G401 (cell line): ENCODE results near the gene DIP2A. TPM values are rescaled to one million over a fixed set of nuclear protein-coding genes. Genes with fewer than 3 reads are reported as not detected.
A peak's percentile ranks its signal among the peaks of the same experiment; 100 is the strongest.
"Not testable (repeated sequence)": the region's sequence is repeated elsewhere in the genome, so short reads cannot be mapped to it uniquely, and the experiment has no call there.

Experiments
- DNase-seq: peaks from one replicate; pipeline ENCODE4 v3.0.0-alpha.2; 2015; ENCODE audit warnings: low spot score
- in situ Hi-C: cut with HindIII; loops from 2 replicates; pipeline ENCODE4 v1.10.0; 2016; ENCODE audit warnings: low sequenced_read_pairs, mixed read lengths
- total RNA-seq: library from RNA; depleted of rRNA; stranded (reverse); fragments of >200 nt; shearing (Covaris generic); gene quantifications from 2 replicates; pipeline ENCODE4 v1.2.3, GENCODE V29; 2014

The DIP2A gene
- total RNA-seq, 1 experiment from 2014 or later = 32.4 TPM

- no peak for DNase-seq
- in situ Hi-C loops = no loop called here
Observed at GRCh38 chr21:46441961-46442498, 16.7 kb upstream of the DIP2A start.

- no peak for DNase-seq
- in situ Hi-C loops = no loop called here
Observed at GRCh38 chr21:46442938-46443337, 15.8 kb upstream of the DIP2A start.

- DNase-seq = no peak
- in situ Hi-C loops = no loop called here
Observed at GRCh38 chr21:46443910-46444309, 14.8 kb upstream of the DIP2A start.

- DNase-seq = no peak
- in situ Hi-C loops = no loop called here
Observed at GRCh38 chr21:46448108-46448507, 10.6 kb upstream of the DIP2A start.

- in situ Hi-C loops, DNase-seq: not testable (repeated sequence)
Observed at GRCh38 chr21:46448855-46449254, 9.8 kb upstream of the DIP2A start.

GRCh38 chr21:46452710-46453109, 6.0 kb upstream of the DIP2A start:
- DNase-seq = no peak
- in situ Hi-C loops = no loop called here

- in situ Hi-C loops = no loop called here
- no peak for DNase-seq
Observed at GRCh38 chr21:46454142-46454541, 4.5 kb upstream of the DIP2A start.

- DNase-seq = no peak
- in situ Hi-C loops = no loop called here
Observed at GRCh38 chr21:46454634-46455390, 3.9 kb upstream of the DIP2A start.

- DNase-seq = no peak
- in situ Hi-C loops = no loop called here
Observed at GRCh38 chr21:46455575-46456385, 2.9 kb upstream of the DIP2A start.

- in situ Hi-C loops = no loop called here
- DNase-seq = no peak
Observed at GRCh38 chr21:46456750-46457149, 1.9 kb upstream of the DIP2A start.

GRCh38 chr21:46457801-46458314, 833 bp upstream of the DIP2A start:
- DNase-seq = peak; percentile 42
- in situ Hi-C loops = no loop called here

- in situ Hi-C loops = no loop called here
- DNase-seq = no peak
Observed at GRCh38 chr21:46459024-46459355, 299 bp downstream of the DIP2A start.

- DNase-seq = peak; percentile 48
- in situ Hi-C loops = no loop called here
Observed at GRCh38 chr21:46459356-46460112, 843 bp downstream of the DIP2A start.

- in situ Hi-C loops = no loop called here
- DNase-seq = peak; percentile 55
Observed at GRCh38 chr21:46461909-46462308, 3.2 kb downstream of the DIP2A start.

GRCh38 chr21:46465153-46465552, 6.5 kb downstream of the DIP2A start:
- in situ Hi-C loops, DNase-seq: not testable (repeated sequence)

GRCh38 chr21:46465651-46466050, 7.0 kb downstream of the DIP2A start:
- no peak for DNase-seq
- in situ Hi-C loops = no loop called here

- in situ Hi-C loops = no loop called here
- DNase-seq = no peak
Observed at GRCh38 chr21:46468108-46468774, 9.6 kb downstream of the DIP2A start.

GRCh38 chr21:46469275-46469674, 10.6 kb downstream of the DIP2A start:
- in situ Hi-C loops = no loop called here
- no peak for DNase-seq

GRCh38 chr21:46471514-46471913, 12.8 kb downstream of the DIP2A start:
- in situ Hi-C loops = no loop called here
- DNase-seq = no peak
